Measurements from ENCODE around the gene AOC1.
A peak's percentile ranks its signal among the peaks of the same experiment; 100 is the strongest.
"Not testable (repeated sequence)": the region's sequence is repeated elsewhere in the genome, so short reads cannot be mapped to it uniquely, and the experiment has no call there.

AOC1 gene, protein sequence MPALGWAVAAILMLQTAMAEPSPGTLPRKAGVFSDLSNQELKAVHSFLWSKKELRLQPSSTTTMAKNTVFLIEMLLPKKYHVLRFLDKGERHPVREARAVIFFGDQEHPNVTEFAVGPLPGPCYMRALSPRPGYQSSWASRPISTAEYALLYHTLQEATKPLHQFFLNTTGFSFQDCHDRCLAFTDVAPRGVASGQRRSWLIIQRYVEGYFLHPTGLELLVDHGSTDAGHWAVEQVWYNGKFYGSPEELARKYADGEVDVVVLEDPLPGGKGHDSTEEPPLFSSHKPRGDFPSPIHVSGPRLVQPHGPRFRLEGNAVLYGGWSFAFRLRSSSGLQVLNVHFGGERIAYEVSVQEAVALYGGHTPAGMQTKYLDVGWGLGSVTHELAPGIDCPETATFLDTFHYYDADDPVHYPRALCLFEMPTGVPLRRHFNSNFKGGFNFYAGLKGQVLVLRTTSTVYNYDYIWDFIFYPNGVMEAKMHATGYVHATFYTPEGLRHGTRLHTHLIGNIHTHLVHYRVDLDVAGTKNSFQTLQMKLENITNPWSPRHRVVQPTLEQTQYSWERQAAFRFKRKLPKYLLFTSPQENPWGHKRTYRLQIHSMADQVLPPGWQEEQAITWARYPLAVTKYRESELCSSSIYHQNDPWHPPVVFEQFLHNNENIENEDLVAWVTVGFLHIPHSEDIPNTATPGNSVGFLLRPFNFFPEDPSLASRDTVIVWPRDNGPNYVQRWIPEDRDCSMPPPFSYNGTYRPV

DNA sequence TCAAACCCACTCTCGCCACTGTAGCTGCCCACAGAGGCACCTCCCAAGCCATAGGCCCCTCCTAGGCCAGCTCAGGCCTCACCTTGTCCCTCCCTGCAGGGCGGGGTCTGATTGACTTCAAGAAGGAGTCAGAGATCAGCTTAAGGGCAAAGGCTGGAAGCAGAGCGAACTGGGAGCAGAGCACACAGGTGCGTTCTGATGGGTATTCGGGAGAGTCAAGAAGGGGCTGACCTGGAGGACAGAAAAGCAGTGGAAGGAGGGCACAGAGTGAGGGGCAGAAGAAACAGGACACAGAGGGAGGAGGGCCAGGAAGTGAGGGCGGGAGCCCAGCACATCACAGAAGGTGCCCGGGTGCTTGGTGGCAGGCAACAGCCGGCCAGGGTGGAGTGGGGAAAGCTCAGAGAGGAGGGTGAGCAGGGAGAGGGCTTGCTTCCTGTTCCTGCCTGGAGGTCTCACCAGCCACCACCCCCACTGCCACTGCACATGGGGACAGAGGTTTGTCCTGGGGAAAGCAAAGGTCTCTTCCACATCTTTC lies at the start of gene AOC1:
TSS of gene AOC1 (plus strand) at position 147 of the 535 bp plus-strand sequence. CDS start 3,954 bp downstream, outside the sequence.
- no peak for DNase-seq (ENCODE audit: low spot score)

DNA sequence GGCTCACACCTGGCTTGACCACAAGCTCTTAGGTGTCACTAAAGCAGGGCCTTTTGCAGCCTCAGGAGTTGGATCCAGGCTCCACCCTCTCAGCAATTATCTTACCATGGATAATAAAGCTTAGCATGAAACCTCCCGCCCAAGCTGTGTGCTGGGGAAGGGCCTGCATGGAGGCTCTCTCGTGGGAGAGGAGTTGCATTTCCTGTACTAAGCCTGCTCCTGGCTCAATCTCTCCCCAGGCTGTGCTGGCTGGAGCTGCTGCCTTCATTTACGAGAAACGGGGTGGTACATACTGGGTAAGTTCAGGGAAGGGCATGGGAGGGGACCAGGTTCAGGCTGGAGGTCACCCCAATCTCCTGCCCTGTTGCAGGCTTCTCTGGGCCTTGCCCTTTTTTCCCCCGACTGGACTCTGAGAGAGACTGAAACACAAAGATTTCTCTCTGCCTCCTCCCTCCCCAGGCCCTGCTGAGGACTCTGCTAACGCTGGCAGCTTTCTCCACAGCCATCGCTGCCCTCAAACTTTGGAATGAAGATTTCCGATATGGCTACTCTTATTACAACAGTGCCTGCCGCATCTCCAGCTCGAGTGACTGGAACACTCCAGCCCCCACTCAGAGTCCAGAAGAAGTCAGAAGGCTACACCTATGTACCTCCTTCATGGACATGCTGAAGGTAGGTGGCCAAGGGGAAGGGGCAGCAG lies 49.0 kb upstream of the AOC1 start:
- peak; percentile 56 for DNase-seq (ENCODE audit: low spot score)

DNA sequence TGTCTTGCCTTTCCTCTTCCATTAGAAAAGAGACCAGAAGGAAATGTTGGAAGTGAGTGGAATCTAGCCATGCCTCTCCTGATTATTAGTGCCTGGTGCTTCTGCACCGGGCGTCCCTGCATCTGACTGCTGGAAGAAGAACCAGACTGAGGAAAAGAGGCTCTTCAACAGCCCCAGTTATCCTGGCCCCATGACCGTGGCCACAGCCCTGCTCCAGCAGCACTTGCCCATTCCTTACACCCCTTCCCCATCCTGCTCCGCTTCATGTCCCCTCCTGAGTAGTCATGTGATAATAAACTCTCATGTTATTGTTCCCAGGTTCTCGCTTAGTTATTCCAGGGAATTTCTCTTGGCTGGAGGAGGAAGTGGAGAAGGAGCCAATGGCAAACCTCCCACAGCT lies 47.5 kb upstream of the AOC1 start:
- DNase-seq (ENCODE audit: low spot score), result no peak

DNA sequence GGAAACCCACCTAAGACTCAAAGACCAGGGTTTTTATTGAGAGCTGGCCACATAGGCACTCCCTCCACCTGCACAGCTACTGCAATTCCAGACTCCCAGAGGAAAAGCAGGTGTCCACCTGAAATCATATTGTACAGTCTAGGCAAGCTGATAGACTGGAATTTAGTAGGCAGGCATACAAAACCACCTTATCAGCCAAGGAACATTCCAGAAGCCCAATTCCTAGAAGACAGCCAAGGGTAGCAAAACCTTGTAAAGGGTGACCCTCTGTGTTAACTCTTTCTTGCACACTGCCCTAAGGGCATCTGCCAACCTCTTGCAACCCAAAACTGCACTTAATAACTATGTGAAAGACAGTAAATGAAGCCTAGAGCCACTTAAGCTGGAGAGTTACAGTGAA lies 46.5 kb upstream of the AOC1 start:
- no peak for DNase-seq (ENCODE audit: low spot score)

DNA sequence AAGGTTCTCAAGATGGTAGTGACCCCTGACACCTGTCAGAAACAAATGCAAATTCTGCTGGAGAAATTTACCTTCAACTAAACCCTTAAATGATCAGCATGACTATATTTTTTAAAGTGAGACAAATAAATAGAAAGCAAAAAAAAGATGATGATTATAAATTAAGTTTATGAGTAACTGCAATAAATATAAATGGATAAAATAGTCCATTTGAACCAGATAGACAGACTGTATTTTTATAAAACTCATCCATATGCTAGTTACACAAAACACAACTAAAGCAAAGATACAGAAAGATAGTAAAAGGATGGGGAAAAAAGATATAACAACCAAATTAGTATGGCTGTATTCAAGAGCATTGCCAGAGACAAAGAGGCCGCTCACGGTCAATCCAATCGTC lies 45.9 kb upstream of the AOC1 start:
- DNase-seq (ENCODE audit: low spot score), result no peak

DNA sequence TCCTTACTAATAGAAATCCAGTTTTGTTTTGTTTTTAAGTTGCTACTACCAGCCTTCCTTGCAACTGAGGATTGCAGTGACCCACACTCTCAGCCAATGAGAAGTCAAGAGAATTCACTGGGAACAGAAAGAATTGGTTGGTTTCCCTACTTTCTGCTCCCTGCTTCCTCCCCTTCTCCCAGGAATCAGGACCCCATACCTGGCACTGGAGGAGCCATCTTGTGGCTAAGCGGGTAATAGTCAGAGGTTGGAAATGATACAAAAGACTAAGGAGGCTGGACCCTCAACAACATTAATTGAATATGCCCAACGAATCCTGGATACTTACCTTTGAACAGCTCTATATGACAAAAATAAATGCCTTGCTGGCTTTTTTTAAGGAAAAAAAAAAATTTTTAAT lies 45.5 kb upstream of the AOC1 start:
- DNase-seq (ENCODE audit: low spot score), result no peak

DNA sequence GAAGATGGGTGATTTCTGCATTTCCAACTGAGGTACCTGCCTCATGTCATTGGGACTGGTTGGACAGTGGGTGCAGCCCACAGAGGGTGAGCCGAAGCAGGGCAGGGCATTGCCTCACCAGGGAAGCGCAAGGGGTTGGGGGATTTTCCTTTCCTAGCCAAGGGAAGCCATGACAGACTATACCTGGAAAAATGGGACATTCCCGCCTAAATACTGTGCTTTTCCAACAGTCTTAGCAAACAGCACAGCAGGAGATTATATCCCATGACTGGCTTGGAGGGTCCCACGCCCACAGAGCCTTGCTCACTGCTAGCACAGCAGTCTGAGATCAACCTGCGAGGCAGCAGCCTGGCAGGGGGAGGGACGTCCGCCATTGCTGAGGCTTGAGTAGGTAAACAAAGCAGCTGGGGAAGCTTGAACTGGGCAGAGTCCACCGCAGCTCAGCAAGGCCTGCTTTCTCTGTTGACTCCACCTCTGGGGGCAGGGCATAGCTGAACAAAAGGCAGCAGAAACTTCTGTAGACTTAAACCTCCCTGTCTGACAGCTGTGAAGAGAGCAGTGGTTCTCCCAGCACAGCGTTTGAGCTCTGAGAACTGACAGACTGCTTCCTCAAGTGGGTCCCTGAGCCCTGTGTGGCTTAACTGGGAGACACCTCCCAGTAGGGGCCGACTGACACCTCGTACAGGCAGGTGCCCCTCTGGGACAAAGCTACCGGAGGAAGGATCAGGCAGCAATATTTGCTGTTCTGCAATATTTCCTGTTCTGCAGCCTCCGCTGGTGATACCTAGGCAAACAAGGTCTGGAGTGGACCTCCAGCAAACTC lies 44.5 kb upstream of the AOC1 start:
- DNase-seq (ENCODE audit: low spot score), result not testable (repeated sequence)

DNA sequence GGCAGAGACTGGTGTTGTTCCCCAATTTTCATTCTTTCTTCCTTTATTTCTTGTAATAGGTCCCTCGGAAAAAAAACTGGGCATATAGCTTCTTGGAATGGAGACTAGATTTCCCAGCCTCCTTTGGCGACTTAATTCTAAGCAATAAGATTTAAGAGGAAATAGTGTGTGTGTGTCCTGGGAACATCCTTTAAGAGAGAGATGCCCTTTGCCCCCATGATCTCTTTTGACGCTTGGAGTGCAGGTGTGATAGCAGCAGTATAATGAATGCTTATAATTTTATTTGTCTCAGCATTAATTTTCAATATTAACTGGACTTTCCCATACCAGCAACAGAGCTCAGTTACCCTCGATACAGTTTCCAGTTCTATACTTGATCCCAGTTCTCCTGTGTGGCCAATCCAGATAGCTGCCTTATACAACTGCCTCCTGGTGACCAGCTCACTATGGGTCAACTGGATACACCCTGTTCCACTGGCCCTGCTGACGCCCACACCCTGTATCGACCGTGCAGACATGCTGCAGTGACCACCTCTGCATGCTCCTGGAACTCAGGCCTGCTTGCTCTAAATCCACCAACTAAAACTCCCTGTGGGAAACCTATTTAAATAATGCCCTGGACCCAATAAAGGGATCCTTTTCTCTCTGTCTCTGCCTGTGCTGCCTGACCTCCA lies 37.9 kb upstream of the AOC1 start:
- DNase-seq (ENCODE audit: low spot score), result no peak

DNA sequence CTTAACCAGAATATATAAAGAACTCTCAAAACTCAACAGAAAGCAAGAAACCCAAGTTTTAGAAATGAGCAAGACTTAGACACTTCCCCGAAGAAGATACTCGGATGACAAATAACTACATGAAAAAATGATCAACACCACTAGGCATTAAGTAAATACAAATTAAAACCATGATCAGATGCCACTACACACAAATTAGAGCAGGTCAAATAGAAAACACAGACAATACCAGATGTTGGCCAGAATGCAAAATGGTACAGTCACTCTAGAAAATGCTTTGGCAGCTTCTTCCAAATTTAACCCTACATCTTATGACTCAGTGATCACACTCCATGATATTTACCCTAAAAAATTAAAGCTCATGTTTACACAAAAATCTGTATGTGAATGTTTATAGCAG lies 33.3 kb upstream of the AOC1 start:
- no peak for DNase-seq (ENCODE audit: low spot score)

DNA sequence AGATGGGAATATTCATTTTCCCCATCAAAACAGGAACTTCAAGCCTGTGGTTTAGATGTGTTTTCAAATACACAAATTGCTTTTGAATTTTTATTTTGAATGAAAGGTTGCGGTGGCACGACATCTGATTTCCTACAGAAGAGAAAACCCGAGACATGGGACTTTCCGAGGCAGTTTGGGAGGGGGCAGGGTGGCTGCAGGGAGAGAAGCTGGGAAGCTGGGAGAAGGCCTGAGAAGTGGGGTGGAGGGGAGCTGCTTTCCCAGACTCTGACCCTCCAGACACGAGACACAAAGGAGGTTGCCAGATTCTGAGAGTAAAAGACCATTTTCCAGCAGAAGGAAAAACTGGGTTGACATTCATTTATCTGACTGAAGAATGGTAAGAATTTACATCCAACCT lies 32.2 kb upstream of the AOC1 start:
- no peak for DNase-seq (ENCODE audit: low spot score)

DNA sequence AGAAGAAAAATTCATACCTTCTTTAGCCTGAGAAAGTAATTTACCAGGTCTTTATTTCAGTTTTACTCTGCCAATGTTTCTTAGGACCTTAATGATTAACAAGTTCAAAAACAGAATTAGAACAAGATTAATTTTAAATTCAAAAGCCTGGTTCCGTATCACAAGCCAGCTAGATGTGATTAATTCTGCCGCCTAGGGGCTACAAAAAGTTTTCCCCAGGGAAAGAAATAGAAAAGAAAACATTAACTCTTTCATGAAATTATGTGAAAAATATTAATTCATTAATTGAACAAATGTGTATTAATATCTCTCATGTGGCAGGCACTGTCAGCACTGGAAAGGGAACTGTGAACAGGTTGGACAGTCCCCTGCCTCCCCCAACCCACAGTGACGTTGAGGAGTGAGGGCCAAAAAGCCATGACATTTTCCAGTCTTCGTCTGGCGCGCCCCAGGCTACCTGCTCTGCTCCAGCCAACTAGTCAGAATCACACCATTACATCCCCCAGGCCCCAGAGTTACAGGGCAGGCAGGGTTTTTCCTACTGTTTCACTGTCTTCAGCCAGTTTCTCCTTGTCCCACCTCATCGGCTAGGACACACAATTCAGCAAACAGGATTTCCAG lies 31.6 kb upstream of the AOC1 start:
- no peak for DNase-seq (ENCODE audit: low spot score)

DNA sequence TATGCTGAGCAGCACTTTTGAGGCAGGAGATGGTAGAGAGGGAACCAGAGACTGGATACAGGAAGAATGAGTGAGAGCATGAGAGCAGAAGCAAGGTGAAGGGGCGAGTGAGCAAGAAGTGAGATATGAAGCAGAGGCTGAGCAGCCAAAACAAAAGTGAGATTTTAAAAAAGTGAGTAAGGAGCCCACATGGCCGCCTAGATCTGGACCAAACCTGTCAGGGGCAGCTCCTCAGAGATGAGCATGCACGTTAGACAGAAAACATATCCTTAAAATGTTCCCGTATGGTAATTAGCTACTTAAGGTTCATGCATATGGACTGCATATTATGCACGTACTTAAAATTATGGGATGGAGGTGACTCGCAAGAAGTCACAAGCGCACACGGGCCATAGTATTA lies 29.3 kb upstream of the AOC1 start:
- DNase-seq (ENCODE audit: low spot score), result no peak

DNA sequence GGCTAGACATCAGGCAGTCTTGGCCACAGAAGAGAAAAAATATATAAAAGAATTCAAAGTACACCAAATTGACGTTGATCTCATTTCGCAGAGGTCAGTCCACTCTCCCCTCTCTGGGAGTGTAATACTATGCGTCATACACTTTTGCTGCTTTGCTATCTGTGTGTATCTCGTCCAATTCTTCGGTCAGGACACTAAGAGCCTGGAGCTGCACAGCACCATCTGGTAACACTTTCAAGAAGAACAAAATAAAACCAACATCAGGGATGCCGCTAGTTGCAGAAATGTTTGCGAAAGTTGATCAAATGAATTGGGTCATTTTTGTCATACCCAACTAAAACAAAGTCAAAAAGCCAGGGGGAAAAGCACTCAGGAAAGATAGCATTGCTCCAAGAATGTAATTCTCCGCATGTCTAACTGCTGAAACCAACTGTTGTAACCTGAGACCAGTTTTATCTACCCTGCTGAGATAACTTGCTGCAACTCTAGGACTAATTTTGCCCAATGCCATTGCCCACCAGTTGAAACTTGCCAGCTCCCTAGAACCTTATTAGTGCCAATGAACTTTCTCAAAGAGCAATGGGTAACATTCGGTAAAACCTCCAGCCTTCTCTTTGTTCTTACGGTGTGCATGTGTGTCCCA lies 28.7 kb upstream of the AOC1 start:
- no peak for DNase-seq (ENCODE audit: low spot score)

DNA sequence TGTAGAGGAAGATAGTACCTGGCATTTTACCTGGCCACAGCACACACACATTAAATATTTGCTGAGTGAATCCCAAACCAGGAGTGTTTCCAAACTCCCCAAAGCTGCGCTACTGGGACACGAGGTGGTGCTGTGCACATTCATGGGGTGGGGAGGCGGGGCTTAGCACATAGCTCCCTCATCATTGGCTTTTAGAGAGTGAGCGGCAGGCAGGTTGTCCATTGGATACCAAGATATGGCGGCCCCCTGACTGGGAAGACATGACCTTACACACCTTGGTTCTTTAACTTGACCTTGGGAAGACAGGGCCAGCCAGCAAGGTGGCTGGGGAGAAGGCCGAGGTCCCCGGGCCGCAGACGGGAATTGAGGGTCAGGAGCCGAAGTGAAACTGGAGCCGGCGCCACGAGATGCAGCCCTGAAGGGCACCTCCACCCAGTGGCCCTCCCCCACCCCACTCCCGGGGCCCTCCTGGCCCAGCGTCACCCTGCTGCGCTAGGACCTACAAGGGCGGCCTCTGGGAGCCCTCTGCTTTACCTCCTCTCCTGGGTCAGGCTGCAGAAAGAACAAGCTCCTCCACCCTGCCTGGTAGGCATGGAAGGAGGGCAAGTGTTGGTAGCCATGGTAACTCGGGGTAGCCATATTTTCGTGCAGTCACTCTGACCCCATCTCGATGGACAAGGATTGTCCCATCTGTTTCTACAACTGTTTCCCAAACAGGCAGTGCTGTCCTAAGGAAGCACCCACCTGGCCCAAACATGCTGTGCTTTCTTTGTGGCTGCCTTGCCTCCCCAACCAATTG lies 27.7 kb upstream of the AOC1 start:
- no peak for DNase-seq (ENCODE audit: low spot score)

DNA sequence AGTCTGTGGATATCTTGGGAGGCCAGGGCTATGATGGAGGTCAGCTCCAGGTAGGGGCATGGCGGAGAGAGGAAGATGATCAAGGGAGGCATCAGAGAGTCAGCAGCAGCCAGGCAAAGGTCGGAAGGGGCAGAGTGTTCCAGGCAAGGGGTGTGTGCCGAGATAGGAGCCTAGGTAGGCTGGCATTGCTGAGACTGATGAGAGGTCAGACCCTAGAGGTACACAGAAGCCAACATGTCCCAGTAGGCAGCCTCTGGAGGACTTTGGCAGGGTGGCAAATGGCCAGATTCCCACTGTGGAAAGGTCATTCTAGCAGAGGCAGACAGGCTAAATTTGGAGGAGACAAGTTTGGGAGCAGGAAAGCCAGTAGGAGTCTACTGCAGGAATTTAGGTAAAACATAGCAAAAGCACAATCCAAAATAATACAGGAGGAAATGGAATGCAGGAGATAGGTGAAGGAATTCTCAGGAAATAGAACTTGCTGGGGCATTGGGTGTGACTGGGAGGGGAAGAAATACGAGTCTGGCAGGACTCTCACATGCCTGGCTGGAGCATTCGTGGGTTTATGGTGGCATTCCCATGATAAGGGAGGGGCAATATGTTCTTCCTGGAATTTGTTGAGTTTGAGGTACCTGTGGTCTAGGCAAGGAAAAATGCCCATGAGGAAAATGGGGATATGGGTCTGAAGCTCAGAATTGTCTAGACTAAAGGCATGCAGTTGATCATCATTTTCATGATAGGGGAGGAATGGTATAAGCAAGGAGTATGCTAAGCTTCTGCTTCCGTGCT lies 26.1 kb upstream of the AOC1 start:
- no peak for DNase-seq (ENCODE audit: low spot score)

DNA sequence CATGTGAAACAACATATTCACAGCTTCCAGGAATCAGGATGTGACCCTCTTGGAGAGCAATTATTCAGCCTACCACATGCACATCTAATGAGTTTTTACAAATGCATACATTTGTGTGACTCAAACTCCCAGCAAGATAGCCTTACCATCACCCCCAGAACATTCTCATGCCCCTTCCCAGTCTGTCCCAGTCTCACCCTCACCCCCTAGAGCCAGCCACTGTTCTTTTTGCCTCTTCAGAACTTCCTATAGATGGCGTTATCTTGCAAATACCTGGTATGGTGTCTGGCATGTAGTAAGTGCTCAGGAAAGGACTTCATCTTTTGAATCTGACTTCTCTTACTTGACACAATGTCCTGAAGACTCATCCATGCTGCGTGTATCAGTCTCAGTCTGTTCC lies 23.9 kb upstream of the AOC1 start:
- DNase-seq (ENCODE audit: low spot score), result no peak

DNA sequence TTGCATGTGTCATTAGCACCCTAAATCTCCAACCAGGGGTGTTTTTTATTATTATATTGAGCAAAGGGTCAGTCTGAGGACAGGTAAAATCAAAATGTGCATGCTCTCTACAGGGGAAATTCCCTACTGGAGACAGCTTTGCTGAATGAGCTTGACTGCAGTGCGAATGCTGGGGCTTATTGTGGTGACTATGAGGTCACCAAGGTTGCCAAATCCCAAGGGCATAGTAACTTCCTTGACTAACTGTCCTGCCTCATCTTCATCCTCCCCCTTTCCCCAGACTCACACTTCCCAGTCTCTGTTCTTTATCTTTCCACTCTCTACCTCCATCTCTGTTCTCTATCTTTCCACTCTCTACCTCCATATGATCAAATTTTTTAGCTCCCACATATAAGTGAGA lies 22.9 kb upstream of the AOC1 start:
- no peak for DNase-seq (ENCODE audit: low spot score)

DNA sequence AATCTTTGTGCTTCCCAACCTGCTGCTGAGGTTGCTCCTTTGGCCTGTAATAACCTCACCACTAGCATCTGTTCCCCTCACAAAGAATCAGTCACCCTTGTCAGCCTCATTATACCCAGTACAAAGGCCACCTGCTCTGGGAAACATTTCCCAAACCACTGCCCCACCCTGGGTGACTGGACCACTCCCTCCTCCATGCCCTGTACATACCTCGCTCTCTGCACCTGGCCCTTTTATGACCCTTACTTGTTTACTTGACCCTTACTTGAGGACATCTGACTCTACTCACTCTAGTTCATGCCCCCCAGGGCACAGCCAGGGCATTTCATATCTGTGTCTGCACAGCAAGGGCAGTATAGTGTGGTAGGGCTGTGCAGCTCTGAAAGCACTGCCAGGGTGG lies 21.4 kb upstream of the AOC1 start:
- DNase-seq (ENCODE audit: low spot score), result no peak

DNA sequence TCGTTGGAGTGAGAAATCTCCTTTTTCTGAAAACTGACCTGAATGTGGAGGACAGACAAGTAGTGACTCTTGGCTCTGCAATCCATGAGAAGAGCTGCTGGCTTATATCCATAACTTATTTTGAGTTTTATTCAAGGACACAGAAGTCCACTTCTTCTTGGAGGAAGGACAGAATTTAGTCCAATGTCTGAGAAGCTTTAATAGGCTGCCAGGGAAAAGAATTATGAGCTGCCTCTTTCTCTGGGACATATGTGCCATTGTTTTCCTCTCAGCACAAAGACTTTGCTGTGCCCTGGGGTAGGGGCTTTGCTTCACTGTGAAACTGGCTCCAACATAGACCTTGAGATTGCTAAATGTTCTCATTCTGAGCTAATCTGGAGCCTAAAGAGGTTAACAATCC lies 20.5 kb upstream of the AOC1 start:
- no peak for DNase-seq (ENCODE audit: low spot score)
